Stimulated activated CD4-positive, alpha-beta T cell treated with anti-CD3 and anti-CD28 coated beads, TNF-alpha, amount 100 ng/mL, for 1 hour (primary cell): ENCODE data around the gene ARSK.

Experiments
- DNase-seq, 3 donors: peaks; one replicate each; pipeline ENCODE4 v3.0.0-alpha.2; 2020; ENCODE audit warnings: low read depth in 3 of 3, low spot score in 1 of 3

Gene ARSK

GRCh38 chr5:95646569-95647431 lies 91.9 kb downstream of the ARSK start, which contains the start of gene RFESD:
TSS of gene RFESD (plus strand) at chr5:95646777. CDS start at chr5:95652272, 5,495 bp downstream.
- peak; percentile 72 to 89 (median 80) for DNase-seq

GRCh38 chr5:95647886-95648860 lies 93.3 kb downstream of the ARSK start:
- DNase-seq = no peak

DNA sequence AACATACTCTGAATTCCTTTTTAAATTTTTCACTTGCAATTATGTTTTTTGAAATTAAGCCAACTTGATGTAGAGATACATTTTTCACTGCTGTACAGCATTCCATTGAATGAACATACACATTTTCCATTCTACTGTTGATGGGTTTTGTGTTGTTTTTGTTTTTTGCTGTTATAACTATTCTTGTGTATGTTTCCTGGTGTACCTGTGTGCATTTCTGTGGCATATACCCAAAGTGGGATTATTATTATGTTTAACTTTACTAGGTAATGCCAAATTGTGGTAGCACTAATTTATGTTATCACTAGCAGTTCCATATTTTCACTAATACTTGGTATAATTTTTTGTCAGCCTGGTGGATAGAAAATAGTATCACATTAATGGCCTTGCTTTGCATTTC lies 94.4 kb downstream of the ARSK start:
- DNase-seq = no peak

DNA sequence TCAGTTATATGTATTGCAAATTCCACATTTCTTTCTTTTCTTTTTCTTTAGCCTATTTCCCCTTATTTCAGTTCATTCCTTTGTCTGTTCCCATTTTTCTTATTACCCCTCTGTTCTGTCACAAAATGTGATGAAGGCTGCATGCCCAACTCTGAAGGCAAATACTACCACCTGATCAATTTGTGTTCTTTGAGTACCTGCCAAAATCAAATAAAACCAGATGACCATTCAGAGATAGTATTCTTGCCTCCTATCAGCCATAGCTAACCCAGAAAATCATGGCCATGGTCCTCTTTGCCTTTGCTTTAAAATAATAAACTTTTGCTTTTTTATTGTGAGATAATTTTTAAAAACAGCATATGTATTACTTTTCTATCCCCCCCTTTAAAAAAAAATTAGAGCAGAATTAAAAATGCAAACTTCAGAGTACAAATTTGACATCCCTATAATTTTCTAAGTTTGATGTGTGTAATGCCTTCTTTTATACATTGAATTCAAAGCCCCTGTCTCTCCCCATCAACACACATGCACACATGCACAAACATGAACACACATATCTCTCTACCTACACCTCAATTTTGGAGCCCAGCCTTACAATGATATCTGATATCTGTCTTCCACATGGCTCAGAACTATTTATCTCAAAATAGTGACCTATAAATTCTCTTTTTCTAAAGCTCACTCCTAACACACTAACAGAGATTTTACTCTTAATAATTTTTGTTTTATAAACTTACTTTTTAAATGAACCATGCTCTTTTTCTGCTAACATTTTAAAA lies 95.1 kb downstream of the ARSK start:
- DNase-seq = no peak

DNA sequence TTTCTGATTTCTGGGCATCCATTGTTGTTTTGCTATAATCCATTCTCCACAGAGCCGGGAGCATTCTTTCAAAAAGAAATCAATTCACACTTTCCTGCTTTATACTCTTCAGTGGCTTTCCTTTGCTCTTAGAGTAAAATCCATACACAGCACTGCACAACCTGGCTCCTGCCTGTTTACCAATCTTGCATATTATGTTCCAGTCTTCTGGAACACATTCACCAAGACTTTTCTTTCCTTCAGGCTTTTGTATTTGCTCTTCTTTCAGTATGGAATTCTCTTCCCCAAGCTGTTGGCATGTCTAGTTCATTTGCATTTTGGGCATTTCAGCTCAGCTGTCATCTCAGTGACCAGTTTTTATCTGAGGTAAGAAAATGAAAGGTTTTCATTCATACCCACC lies 97.9 kb downstream of the ARSK start:
- no peak for DNase-seq

- DNase-seq = no peak
Observed at GRCh38 chr5:95654196-95654595, 99.3 kb downstream of the ARSK start.
